ENCODE data around the gene CARMIL1.

Gene CARMIL1

GRCh38 chr6:25481267-25481666 lies 202.1 kb downstream of the CARMIL1 start:
- TF ChIP-seq, protein P1, sequence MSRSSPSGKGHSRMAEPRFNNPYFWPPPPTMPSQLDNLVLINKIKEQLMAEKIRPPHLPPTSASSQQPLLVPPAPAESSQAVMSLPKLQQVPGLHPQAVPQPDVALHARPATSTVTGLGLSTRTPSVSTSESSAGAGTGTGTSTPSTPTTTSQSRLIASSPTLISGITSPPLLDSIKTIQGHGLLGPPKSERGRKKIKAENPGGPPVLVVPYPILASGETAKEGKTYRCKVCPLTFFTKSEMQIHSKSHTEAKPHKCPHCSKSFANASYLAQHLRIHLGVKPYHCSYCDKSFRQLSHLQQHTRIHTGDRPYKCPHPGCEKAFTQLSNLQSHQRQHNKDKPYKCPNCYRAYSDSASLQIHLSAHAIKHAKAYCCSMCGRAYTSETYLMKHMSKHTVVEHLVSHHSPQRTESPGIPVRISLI (tag by site-specific recombination; IDR thresholded peaks at IDR 0.05): no peak
- TF ChIP-seq ZNF768 (tag by site-specific recombination; IDR thresholded peaks at IDR 0.05) (no peak), KLF8 (tag by site-specific recombination; IDR thresholded peaks at IDR 0.05) (no peak)
- TF ChIP-seq, protein P2, sequence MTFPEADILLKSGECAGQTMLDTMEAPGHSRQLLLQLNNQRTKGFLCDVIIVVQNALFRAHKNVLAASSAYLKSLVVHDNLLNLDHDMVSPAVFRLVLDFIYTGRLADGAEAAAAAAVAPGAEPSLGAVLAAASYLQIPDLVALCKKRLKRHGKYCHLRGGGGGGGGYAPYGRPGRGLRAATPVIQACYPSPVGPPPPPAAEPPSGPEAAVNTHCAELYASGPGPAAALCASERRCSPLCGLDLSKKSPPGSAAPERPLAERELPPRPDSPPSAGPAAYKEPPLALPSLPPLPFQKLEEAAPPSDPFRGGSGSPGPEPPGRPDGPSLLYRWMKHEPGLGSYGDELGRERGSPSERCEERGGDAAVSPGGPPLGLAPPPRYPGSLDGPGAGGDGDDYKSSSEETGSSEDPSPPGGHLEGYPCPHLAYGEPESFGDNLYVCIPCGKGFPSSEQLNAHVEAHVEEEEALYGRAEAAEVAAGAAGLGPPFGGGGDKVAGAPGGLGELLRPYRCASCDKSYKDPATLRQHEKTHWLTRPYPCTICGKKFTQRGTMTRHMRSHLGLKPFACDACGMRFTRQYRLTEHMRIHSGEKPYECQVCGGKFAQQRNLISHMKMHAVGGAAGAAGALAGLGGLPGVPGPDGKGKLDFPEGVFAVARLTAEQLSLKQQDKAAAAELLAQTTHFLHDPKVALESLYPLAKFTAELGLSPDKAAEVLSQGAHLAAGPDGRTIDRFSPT (tag by site-specific recombination; IDR thresholded peaks at IDR 0.05): no peak
- Histone ChIP-seq H3K9me3 (ENCODE audit: control insufficient read depth, insufficient read depth, low read depth, low read length) (no peaks in the 10 kb centered on the region), H3K36me3 (ENCODE audit: control insufficient read depth in 2 of 2, insufficient read depth in 1 of 2, low read length in 2 of 2) (no peaks in the 10 kb centered on the region), H3K4me1 (ENCODE audit: control insufficient read depth, insufficient read depth, low read length) (peaks cover 7% of the 10 kb centered on the region), H3K27ac (ENCODE audit: extremely low read depth, low read depth, low read length) (no peak overlapping the region), H3K4me3 (ENCODE audit: low read depth, low read length) (no peak overlapping the region)
- POLR2A ChIA-PET: no interaction called here
- CTCF ChIA-PET: interaction anchor here (0.9 to 1.9 kb wide), 4 partner anchors 9 to 202 kb away, joined by 3 to 7 read pairs (median 4); partner anchors contain the start of gene CARMIL1

GRCh38 chr6:25482996-25483395 lies 203.8 kb downstream of the CARMIL1 start:
- H3K27ac ChIP-seq (ENCODE audit: extremely low read depth, low read depth, low read length): no peak overlapping the region
- ChIA-PET CTCF (interaction anchor here (0.7 to 0.8 kb wide), 2 partner anchors 217 to 633 kb away, joined by 3 read pairs; no protein-coding TSS in a partner anchor), POLR2A (no interaction called here)
- H3K4me3 ChIP-seq (ENCODE audit: low read depth, low read length): no peak overlapping the region
- TF ChIP-seq SALL2 (tag by site-specific recombination; IDR thresholded peaks at IDR 0.05; ENCODE audit: borderline replicate concordance) (no peak), ZNF600 (tag by site-specific recombination; IDR thresholded peaks at IDR 0.05) (no peak), ZIC2 (tag by site-specific recombination; IDR thresholded peaks at IDR 0.05) (no peak), ZNF670 (tag by site-specific recombination; IDR thresholded peaks at IDR 0.05; ENCODE audit: low read depth) (no peak)
- no peaks in the 10 kb centered on the region for H3K9me3 ChIP-seq (ENCODE audit: control insufficient read depth, insufficient read depth, low read depth, low read length)
- H3K4me1 ChIP-seq (ENCODE audit: control insufficient read depth, insufficient read depth, low read length): peaks cover 16% of the 10 kb centered on the region
- no peaks in the 10 kb centered on the region for H3K36me3 ChIP-seq (ENCODE audit: control insufficient read depth in 2 of 2, insufficient read depth in 1 of 2, low read length in 2 of 2)

GRCh38 chr6:25483943-25484342 lies 204.8 kb downstream of the CARMIL1 start:
- Histone ChIP-seq H3K9me3 (ENCODE audit: control insufficient read depth, insufficient read depth, low read depth, low read length) (no peaks in the 10 kb centered on the region), H3K27ac (ENCODE audit: extremely low read depth, low read depth, low read length) (no peak overlapping the region), H3K36me3 (ENCODE audit: control insufficient read depth in 2 of 2, insufficient read depth in 1 of 2, low read length in 2 of 2) (no peaks in the 10 kb centered on the region), H3K4me3 (ENCODE audit: low read depth, low read length) (no peak overlapping the region), H3K4me1 (ENCODE audit: control insufficient read depth, insufficient read depth, low read length) (peaks cover 16% of the 10 kb centered on the region)
- TF ChIP-seq ZNF692 (tag by site-specific recombination; IDR thresholded peaks at IDR 0.05): no peak
- TF ChIP-seq ZNF654 (tag by site-specific recombination; IDR thresholded peaks at IDR 0.05; ENCODE audit: low read depth): no peak
- TF ChIP-seq ZIC2 (tag by site-specific recombination; IDR thresholded peaks at IDR 0.05): no peak
- no peak for TF ChIP-seq ZNF248 (tag by site-specific recombination; IDR thresholded peaks at IDR 0.05)
- no peak for TF ChIP-seq ZBTB49 (tag by site-specific recombination; IDR thresholded peaks at IDR 0.05; ENCODE audit: low read depth)
- TF ChIP-seq ZNF529 (tag by site-specific recombination; IDR thresholded peaks at IDR 0.05; ENCODE audit: insufficient replicate concordance): no peak
- TF ChIP-seq ZNF175 (tag by site-specific recombination; IDR thresholded peaks at IDR 0.05): no peak
- ChIA-PET POLR2A (interaction anchor here (1.4 kb wide), 1 partner anchor 205 kb away, joined by 10 read pairs; the partner anchor contains the start of gene CARMIL1), CTCF (interaction anchor here (0.6 to 9.4 kb wide), 4 partner anchors 19 to 219 kb away, joined by 3 to 124 read pairs (median 3); no protein-coding TSS in a partner anchor)
